Activated T-cell treated with anti-CD3 and anti-CD28 coated beads for 4 hours (primary cell): ENCODE data around the gene TNIP1.
A peak's percentile ranks its signal among the peaks of the same experiment; 100 is the strongest.

Experiments used
- DNase-seq: peaks from one replicate; pipeline ENCODE4 v3.0.0-alpha.2; 2020

TNIP1 gene, protein sequence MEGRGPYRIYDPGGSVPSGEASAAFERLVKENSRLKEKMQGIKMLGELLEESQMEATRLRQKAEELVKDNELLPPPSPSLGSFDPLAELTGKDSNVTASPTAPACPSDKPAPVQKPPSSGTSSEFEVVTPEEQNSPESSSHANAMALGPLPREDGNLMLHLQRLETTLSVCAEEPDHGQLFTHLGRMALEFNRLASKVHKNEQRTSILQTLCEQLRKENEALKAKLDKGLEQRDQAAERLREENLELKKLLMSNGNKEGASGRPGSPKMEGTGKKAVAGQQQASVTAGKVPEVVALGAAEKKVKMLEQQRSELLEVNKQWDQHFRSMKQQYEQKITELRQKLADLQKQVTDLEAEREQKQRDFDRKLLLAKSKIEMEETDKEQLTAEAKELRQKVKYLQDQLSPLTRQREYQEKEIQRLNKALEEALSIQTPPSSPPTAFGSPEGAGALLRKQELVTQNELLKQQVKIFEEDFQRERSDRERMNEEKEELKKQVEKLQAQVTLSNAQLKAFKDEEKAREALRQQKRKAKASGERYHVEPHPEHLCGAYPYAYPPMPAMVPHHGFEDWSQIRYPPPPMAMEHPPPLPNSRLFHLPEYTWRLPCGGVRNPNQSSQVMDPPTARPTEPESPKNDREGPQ

DNA sequence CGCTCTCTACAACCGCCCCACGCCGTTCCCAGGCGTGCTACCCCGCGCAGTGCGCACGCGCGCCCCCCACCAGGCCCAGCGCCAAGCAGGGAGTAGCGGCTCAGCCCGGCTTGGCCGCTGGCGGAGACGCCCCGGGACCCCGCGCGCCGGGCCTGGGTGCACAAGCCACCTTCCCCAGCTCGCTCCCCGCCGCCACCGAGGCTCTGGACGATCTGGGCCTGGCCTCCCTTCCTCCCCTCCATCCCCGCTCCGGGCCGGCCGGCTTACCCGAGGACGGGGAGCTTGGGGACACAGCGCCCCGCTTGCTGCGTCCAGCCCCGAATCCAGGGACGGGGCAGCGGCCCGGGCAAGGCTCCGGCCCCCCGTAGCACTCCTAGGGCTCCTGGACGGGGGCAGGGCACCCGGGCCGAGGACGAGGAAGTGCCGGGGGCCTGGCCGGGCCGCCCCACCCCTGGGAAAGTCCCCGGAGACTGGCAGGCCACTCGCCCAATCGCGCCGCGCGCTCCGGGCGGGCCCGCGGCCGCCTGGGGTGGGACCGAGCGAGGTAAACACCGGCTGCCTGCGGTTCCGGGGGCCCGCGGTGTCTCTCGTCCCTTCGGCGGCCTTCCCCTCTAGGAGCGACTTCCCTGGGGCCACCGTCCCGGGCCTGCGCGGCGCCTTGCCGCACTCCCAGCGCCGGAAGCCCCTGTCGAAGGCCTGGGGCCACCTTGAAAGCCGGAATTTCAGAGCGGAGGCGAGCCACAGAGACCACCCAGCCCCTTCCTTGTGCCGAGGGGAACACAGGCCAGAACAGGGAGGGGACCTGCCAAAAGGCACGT, at the start of gene TNIP1:
Gene TNIP1, minus strand, starts transcription at position 422 of the 818 bp plus-strand sequence. CDS start 15,939 bp downstream, outside the sequence.
- peak; percentile 85 for DNase-seq

DNA sequence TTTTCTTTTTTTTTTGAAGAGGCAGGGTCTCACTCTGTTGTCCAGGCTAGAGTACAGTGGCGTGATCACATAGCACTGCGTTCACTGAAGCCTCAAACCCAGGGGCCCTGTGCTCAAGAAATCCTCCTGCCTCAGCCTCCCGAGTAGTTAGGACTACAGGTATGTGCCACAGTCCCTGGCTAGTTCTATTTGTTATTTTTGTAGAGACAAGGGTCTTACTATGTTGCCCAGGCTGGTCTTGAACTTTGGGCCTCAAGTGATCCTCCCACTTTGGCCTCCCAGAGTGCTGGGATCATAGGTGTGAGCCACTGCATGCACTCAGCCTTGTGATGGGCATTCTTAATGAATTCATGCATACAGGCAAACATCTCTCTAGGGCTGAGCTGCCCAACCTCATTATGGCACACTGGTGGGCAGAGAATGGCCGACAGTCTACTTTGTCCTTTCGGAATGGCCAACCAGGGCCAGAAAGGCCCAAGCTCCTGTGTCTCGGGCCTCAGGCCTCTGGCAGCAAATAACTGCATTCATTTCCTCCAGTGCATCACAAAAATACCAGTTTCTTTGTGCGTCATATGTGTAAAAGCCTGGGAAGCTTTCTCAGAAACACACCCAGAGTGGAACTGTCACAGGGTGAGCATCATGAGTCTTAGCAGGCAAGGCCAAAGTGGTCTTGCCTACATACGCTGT, 49.5 kb upstream of the TNIP1 start:
- no peak for DNase-seq

DNA sequence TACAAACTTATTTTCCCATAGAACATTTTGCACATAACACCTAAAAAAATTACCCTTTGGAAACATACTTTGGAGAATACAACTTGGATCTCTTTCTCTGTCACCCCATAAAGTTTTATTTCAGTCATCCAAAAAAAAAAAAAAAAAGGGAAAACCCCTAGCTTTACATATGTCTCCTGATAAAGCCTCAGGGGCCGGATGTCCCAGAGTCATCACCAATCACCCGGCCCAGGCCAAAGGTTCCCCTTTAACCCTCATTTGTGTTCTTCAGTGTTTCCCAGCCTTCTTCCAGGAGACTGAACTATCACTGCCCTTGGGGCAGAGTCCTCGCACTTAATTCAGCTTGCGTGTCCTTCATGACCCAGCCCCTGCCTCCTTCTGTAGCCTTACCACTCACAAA, 48.0 kb upstream of the TNIP1 start:
- no peak for DNase-seq

DNA sequence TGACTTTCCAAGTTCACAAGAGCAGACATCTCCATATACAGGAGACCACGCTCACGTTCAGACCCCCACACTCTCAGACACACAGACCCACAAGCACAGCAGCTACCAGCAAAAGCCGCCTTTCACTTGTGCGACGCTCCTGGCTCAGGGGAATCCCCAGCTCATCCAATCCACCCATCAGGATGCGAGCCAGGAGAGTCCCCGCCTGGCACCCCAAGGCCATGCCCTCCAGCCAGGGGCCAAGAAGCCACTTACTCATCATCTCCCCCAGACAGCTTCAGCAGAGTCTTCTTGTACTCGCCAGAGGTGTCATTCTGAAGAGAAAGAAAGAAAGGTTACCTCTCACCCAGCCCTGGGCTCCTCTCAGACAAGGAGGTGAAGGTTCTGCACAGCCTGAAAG, 47.1 kb upstream of the TNIP1 start:
- DNase-seq: no peak

DNA sequence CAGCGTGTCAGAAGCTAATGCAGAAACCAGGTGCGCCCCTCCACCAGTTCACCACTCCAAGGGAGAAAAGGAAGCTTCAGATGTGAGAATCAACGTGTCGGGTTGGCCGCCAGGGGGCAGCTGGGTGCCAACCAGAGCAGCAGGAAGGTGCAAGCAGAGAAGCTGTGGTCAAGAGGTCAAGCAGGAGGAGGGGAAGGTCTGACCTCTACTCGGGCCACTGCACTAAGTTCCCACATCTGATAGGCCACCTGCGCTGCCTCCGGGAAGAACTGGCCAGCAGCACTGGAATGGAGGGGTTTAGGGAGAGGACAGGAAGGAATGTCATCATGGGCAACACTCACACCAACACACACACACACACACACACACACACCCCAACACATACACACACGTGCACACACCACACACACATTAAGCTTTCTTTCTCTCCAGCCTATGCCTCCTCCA, 45.4 kb upstream of the TNIP1 start:
- DNase-seq: peak; percentile 51

DNA sequence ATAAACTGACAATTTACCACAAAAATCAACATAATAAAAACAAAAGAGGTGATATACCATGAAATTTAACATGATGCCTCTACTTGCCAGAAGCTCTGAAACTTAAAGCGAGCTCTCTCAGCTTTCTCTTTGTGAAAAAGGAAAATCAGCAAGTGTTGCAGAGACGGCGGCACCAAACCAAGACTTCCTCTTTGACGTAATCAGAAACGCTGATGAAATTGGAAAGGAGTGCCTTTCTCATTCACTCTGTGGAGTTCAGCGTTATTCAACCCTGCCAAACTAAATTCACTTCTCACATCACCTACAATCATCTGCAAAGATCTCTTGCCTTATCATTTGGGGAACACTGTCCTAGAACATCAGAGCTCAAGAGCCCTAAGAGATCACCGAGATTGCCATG, 44.6 kb upstream of the TNIP1 start:
- DNase-seq: no peak

DNA sequence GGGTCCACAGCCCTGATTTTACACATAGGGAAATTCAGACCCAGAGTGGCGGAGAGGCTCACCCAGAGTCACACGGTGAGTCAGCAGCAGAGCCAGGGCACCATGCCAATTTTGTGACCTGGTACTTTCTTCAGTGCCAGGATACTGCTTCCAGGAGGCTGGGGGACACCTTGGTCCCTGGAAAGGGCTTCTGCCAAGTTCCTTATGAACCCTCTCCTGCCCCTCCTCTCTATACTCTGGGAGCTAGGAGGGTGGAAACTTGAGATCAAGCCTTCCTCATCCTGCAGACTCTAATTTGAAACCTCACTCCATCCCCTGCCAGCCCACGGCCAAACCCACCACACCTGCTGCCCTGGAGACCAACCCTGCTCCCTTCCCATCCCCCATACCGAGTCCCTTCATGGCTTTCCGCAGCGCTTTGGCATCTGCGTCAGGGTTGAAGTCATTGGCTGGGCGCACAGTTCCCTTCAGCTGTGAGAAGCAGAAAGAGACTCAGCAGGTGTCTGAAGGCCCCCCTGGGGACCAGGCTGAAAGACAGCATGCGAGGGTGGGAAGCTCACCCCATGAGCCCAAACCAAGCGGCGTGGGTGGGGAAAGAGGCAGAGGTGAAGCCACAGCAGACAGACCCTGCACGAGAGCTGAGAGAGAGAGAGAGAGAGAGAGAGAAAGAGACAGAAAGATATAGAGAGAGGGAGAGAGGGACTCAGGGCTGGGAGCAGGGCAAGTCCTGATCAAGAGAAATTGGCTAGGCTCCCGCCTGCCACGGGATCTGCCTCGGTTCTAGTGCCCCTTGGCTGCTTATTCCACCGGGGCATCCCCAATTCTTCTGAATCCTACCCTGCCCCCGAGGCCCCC, 43.3 kb upstream of the TNIP1 start:
- DNase-seq: peak; percentile 33

DNA sequence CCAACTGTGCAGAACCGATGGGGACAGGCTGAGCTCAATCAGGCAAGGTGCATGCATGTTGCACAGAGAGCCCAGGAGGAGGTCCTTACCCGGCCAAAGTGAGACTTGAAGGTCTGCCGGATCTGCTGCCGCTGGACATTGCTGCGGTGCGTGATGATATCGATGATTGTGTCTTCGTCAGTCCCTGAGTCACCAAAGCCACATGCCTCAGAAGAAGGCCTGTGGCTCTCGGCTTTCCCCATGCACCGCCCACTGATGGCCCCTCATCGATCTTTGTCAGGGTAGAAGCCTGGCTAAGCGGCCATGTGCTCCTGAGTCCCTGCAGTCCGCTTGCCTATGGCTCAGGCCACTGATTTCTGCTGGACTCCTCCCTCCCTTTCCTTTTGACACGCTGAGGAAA, 42.0 kb upstream of the TNIP1 start:
- DNase-seq: no peak

DNA sequence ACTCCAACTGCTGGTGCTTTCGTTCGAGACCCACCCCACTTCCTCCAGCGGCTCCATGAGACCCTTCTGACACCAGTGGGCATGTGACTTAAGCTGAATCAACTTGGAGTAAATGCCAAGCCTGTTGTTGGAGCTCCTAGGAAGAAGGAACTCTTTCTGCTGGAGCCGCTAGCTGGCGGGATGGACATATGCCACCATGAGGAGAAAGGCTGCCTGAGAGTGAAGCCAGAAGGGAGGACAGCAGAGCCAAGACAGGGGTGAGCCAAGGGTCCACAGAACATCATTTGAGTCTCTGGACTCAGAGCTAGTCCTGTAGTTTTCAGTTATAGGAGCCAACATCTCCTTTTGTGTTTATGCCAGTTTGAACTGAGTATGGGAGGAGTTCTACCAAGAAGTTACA, 40.8 kb upstream of the TNIP1 start:
- no peak for DNase-seq

DNA sequence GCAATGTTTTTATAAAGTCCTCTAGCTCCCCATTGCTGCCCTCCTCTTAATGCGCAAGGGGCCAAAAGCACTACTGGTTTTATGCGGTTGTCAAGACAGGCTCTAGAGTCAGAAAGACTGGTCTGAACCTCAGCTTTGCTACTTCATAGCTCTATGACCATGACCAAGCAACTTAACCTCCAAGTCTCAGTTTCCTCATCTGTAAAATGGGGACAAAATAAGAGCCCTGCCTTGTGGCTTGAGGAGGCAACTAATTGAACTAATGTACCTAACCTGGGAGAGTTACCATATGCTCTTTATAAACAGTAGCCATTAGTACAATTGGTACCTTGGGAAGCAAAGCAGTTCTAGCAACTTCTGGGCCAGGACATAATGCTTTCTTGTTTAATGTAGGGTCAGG, 40.3 kb upstream of the TNIP1 start:
- DNase-seq: no peak

DNA sequence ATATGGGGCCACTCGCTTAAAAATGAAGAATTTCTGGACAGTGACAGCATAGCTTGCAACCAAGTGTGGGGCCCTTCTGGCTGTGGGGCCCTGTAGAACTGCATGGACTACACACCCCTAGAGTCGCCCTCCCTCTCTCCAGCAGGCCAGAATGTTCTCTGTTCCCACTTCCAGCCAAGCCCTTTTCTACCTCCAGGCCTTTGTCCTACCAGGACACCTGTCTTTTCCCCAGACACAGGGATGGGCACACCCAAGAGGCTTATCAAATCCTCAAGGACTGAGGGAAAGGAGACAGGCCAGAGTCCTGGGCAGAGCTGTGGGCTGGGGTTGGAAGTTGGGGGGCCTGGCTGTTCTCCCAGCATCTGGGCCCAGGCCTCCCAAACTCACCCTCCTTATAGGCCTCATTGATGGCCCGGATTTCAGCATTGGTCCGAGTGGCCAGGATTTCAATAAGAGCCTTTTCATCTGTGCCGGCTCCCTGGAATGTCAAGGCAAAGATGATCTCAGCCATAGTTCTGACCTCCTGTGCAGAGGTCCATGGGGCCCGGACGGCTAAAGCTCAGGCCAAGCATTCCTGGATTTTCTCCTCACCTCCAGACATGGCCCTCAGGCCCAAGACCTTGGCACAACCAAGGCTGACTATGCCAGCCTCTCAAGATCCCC, 38.2 kb upstream of the TNIP1 start:
- no peak for DNase-seq

DNA sequence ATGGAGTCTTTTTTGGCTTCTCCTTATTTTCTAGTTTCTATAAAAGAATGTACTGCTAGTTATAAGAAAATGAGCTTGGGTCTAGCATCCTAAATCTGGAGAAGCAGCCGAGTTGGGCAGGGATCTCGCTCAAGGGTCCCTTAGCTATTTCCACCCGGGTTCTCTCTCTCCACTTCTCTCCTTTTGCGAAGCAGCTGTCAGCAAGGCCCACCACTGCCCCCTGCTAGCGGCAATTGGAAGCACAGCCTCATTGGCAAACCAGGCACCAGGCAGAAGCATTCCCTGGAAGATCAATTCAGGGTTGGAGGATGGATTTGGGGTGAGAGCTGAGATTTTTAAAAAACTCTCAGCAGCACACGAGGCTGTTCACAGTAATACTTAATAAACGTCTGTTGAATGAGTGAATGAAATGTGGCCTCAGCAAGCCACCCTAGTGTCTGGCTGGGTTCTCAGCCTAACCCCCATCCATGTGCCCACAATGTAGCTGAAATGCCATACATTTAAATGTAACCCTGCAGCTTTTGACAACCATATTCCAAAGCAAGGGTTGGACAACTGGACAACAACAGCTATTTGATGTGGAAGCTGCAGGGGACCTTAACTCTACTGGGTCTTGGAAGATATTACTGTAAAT, 34.6 kb upstream of the TNIP1 start:
- peak; percentile 71 for DNase-seq

DNA sequence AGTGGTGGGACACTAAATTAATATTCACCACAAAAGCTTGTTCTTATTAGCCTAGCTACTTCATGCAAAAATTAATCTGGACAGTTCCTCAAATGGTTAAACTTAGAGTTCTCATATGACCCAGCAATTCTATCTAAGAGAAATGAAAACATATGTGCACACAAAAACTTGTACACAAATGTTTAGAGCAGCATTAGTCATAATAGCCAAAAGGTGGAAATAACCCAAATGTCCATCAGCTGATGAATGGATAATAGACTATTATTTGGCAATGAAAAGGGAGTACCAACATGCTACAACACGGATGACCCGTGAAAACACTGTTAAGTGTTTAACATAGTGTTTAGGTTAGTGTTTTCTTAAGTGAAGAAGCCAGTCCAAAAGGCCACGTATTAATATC, 32.8 kb upstream of the TNIP1 start:
- DNase-seq: no peak

DNA sequence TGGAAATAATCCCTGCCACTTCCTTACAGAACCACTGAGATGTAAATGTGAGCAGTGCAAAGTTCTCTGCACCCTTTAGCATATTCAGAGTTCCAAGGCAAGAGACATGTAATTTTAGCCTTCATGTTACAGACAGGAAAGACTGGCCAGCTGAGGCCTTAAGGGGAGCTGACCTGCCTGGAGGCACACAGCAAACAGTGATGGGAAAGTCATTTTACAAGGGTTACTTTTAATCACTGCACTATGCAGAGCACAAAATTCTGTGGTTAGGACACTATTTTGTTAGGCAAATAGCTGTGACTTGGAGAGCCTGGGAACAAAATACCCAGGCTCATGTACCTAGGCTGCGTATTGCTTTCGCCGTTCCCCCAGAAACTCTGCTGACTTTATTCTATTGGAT, 30.2 kb upstream of the TNIP1 start:
- no peak for DNase-seq

DNA sequence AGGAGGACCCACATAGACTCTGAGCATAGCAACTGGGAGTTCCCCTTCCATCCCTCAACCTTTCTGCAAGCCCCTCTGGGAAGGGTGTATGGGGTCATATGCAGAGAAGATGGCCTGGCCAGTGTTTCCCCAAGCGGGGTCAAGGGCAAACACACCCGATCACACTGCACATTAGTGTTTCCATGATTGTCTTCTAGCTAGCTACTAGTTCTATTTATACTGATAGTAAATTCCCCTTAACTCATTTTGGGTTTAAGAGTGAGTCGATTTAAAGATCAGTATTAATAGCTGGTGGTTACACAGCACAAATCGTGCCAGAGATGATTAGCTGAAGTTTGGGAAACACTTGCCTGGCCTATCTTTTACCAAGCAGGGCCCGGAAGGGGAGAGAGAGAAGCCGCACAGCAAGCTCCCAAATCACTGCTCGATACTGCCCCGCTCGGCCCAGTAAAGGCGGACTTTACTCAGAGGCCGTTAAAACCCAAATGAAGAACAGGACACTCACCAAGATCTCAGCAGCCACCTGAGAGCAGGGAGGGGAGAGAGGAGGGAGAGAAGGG, 29.4 kb upstream of the TNIP1 start:
- DNase-seq: no peak

DNA sequence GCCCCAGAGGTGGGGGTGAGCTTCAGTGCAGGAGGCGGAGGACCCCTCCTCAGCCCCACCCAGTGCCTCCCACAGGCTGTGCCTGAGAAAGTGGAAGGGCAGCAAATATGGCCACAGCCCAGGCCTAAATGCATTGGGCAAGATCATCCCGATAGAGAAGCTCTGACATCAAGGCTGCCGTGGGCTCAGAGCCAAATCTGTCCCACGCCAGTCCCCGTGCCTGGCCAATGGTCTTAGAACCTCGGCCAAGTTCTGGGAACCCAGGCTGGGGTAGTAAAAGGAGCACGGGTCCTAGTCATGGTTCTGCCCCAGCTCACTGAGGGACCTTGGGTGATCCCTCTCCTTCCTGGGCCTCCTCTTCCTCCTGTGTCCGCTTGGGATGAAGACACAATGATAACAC, 27.7 kb upstream of the TNIP1 start:
- DNase-seq: no peak

DNA sequence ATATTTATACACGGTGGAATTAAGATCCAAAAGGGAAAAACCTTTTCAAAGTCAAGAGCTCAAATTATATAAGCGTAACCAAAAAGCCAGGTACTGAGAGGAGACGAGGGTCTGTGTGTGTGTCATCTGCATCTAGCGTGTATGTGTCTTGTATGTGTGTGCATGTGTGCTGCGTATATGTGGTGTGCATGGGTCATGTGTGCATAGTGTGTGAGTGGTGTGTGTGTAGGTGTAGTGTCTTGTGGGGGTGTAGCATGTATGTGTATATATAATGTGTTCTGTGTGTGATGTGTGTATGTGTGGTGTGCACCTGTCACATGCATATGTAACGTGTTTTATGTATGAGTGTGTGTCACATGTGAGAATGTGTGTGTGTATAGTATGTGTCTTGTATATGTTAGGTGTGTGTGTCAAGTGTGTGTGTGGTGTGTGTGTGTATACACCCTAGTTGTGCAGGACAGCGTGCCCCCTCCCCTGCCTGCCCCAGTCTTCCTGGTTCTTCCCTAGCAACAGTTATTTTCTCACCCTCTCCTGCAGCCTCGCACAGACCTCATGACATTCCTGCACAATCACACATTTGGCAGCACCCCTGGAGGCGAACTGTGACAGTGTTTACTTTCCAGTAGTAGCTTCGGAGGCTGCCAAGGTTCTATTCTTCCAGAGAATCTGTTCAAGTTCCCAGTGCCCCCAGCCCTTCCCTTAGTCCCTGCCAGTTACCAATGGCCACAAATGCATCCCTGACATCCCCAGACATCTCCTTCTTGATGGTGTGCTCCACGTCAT, 27.1 kb upstream of the TNIP1 start:
- DNase-seq: no peak

DNA sequence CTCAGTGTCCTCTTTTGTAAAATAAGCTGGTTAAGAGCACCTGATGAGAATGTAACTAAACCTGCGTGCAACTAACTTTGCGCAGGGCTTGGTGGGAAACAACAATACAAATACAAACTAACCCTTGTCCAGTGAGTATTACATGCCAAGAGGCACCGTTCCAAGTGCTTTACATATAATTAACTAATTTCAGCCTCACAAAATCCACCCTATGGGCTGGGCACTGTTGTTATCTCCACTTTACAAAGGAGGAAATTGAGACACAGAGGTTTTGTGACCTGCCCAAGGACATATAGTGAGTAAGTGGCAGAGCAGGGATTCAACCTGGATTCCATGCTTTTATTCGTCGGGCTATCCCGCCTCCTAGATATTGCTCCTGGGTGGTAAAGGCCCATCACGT, 26.2 kb upstream of the TNIP1 start:
- no peak for DNase-seq

DNA sequence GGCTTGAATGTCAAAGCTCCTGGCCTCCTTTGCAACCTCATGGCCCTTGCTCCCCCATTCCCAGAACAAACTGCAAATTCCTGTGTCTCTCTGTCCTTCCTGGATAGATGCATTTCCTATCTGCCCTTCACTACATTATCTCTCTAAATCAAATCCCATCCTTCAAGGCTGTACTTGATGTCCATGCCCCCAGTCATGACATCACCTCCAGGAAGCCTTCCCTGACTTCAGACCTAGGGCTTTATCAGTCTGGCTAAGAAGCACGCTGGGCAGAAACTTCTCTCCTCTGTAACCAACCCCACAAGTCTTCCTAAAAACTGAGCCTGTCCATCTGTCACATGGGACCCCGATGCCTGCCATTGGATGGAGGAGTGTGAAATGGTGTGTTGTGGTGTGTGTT, 25.7 kb upstream of the TNIP1 start:
- no peak for DNase-seq

DNA sequence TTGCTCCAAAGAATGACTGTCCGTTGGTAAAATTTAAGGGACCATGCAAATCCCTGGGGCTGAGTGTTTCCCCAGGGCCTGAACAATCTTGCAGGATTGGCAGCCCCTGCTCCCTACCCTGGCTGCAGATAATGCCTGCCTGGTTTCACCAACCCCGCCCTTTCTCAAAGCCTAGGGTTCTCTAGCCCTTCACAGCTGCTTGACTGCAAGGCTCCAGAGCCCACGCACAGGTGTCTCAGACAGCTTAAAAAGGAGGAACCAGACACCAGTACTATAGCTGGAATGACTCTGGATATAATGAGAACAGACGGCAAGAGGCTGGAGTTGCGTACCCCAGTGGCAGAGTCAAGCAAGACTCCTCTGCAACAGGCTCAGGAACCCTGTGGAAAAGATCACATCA, 25.2 kb upstream of the TNIP1 start:
- no peak for DNase-seq
